ENCODE data around the gene EFL1. TPM values are rescaled to one million over a fixed set of nuclear protein-coding genes. Genes with fewer than 3 reads are reported as not detected.

EFL1 gene
- total and polyA plus RNA-seq, 2 experiments from 2014 or later = 15.4 to 46.4 TPM

GRCh38 chr15:82158811-82159210 lies 103.7 kb downstream of the EFL1 start:
- no peaks in the 10 kb centered on the region for H3F3A ChIP-seq (replicated peaks; ENCODE audit: low read depth)
- H4K20me1 ChIP-seq (replicated peaks; ENCODE audit: insufficient read depth) = no peaks in the 10 kb centered on the region
- no peaks in the 10 kb centered on the region; the same call in 2 of the 3 replicates for H3K9me3 Mint-ChIP-seq
- H3K36me3 ChIP-seq (ENCODE audit: insufficient read depth) = no peaks in the 10 kb centered on the region
- no peak overlapping the region for H2AFZ ChIP-seq
- no peak overlapping the region for H3K4me3 Mint-ChIP-seq
- TF ChIP-seq STAT1 (IDR thresholded peaks at IDR 0.05; ENCODE audit: unreplicated experiment) = no peak
- no peak for TF ChIP-seq ZNF114 (CRISPR knock-in tag; IDR thresholded peaks at IDR 0.05)
- TF ChIP-seq EZH2phosphoT487 (IDR thresholded peaks at IDR 0.05; ENCODE audit: unreplicated experiment) = no peak
- TF ChIP-seq JUNB (IDR thresholded peaks at IDR 0.05; ENCODE audit: unreplicated experiment) = no peak
- no peak for TF ChIP-seq ZNF331 (CRISPR knock-in tag; IDR thresholded peaks at IDR 0.05; ENCODE audit: low read depth)
- no peak for TF ChIP-seq CREB1 (CRISPR knock-in tag; IDR thresholded peaks at IDR 0.05; ENCODE audit: low read depth)
- TF ChIP-seq, protein P1, sequence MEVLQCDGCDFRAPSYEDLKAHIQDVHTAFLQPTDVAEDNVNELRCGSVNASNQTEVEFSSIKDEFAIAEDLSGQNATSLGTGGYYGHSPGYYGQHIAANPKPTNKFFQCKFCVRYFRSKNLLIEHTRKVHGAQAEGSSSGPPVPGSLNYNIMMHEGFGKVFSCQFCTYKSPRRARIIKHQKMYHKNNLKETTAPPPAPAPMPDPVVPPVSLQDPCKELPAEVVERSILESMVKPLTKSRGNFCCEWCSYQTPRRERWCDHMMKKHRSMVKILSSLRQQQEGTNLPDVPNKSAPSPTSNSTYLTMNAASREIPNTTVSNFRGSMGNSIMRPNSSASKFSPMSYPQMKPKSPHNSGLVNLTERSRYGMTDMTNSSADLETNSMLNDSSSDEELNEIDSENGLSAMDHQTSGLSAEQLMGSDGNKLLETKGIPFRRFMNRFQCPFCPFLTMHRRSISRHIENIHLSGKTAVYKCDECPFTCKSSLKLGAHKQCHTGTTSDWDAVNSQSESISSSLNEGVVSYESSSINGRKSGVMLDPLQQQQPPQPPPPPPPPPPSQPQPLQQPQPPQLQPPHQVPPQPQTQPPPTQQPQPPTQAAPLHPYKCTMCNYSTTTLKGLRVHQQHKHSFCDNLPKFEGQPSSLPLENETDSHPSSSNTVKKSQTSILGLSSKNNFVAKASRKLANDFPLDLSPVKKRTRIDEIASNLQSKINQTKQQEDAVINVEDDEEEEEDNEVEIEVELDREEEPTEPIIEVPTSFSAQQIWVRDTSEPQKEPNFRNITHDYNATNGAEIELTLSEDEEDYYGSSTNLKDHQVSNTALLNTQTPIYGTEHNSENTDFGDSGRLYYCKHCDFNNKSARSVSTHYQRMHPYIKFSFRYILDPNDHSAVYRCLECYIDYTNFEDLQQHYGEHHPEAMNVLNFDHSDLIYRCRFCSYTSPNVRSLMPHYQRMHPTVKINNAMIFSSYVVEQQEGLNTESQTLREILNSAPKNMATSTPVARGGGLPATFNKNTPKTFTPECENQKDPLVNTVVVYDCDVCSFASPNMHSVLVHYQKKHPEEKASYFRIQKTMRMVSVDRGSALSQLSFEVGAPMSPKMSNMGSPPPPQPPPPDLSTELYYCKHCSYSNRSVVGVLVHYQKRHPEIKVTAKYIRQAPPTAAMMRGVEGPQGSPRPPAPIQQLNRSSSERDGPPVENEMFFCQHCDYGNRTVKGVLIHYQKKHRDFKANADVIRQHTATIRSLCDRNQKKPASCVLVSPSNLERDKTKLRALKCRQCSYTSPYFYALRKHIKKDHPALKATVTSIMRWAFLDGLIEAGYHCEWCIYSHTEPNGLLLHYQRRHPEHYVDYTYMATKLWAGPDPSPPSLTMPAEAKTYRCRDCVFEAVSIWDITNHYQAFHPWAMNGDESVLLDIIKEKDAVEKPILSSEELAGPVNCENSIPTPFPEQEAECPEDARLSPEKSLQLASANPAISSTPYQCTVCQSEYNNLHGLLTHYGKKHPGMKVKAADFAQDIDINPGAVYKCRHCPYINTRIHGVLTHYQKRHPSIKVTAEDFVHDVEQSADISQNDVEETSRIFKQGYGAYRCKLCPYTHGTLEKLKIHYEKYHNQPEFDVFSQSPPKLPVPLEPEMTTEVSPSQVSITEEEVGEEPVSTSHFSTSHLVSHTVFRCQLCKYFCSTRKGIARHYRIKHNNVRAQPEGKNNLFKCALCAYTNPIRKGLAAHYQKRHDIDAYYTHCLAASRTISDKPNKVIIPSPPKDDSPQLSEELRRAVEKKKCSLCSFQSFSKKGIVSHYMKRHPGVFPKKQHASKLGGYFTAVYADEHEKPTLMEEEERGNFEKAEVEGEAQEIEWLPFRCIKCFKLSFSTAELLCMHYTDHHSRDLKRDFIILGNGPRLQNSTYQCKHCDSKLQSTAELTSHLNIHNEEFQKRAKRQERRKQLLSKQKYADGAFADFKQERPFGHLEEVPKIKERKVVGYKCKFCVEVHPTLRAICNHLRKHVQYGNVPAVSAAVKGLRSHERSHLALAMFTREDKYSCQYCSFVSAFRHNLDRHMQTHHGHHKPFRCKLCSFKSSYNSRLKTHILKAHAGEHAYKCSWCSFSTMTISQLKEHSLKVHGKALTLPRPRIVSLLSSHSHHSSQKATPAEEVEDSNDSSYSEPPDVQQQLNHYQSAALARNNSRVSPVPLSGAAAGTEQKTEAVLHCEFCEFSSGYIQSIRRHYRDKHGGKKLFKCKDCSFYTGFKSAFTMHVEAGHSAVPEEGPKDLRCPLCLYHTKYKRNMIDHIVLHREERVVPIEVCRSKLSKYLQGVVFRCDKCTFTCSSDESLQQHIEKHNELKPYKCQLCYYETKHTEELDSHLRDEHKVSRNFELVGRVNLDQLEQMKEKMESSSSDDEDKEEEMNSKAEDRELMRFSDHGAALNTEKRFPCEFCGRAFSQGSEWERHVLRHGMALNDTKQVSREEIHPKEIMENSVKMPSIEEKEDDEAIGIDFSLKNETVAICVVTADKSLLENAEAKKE (CRISPR knock-in tag; IDR thresholded peaks at IDR 0.05) = no peak
- no peak for TF ChIP-seq EZH2 (IDR thresholded peaks at IDR 0.05; ENCODE audit: low read depth, unreplicated experiment)
- no peak for TF ChIP-seq POLR2AphosphoS5 (IDR thresholded peaks at IDR 0.05; ENCODE audit: low read depth)
- TF ChIP-seq CTCF (conservative IDR thresholded peaks at IDR 0.05; ENCODE audit: low read depth in 2 of 2) = no peak
- TF ChIP-seq, protein P2, sequence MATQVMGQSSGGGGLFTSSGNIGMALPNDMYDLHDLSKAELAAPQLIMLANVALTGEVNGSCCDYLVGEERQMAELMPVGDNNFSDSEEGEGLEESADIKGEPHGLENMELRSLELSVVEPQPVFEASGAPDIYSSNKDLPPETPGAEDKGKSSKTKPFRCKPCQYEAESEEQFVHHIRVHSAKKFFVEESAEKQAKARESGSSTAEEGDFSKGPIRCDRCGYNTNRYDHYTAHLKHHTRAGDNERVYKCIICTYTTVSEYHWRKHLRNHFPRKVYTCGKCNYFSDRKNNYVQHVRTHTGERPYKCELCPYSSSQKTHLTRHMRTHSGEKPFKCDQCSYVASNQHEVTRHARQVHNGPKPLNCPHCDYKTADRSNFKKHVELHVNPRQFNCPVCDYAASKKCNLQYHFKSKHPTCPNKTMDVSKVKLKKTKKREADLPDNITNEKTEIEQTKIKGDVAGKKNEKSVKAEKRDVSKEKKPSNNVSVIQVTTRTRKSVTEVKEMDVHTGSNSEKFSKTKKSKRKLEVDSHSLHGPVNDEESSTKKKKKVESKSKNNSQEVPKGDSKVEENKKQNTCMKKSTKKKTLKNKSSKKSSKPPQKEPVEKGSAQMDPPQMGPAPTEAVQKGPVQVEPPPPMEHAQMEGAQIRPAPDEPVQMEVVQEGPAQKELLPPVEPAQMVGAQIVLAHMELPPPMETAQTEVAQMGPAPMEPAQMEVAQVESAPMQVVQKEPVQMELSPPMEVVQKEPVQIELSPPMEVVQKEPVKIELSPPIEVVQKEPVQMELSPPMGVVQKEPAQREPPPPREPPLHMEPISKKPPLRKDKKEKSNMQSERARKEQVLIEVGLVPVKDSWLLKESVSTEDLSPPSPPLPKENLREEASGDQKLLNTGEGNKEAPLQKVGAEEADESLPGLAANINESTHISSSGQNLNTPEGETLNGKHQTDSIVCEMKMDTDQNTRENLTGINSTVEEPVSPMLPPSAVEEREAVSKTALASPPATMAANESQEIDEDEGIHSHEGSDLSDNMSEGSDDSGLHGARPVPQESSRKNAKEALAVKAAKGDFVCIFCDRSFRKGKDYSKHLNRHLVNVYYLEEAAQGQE (IDR thresholded peaks at IDR 0.05; ENCODE audit: unreplicated experiment) = no peak
- TF ChIP-seq NANOG (IDR thresholded peaks at IDR 0.05; ENCODE audit: borderline replicate concordance) = no peak
- TF ChIP-seq, protein P3, sequence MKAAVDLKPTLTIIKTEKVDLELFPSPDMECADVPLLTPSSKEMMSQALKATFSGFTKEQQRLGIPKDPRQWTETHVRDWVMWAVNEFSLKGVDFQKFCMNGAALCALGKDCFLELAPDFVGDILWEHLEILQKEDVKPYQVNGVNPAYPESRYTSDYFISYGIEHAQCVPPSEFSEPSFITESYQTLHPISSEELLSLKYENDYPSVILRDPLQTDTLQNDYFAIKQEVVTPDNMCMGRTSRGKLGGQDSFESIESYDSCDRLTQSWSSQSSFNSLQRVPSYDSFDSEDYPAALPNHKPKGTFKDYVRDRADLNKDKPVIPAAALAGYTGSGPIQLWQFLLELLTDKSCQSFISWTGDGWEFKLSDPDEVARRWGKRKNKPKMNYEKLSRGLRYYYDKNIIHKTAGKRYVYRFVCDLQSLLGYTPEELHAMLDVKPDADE (IDR thresholded peaks at IDR 0.05) = no peak
- H3K27ac ChIP-seq (ENCODE audit: low read depth) = no peak overlapping the region
- no peak overlapping the region for H3K27ac Mint-ChIP-seq
- no peak overlapping the region for H3K4me2 ChIP-seq
- H3K79me2 ChIP-seq (replicated peaks; ENCODE audit: insufficient read depth) = no peaks in the 10 kb centered on the region
- ATAC-seq = no peak
- H3K36me3 Mint-ChIP-seq (ENCODE audit: low read depth) = peaks cover 13% of the 10 kb centered on the region
- no peaks in the 10 kb centered on the region for H3K9me2 ChIP-seq (ENCODE audit: insufficient read depth)
- no peaks in the 10 kb centered on the region for H3K4me1 Mint-ChIP-seq
- DNase-seq (ENCODE audit: low spot score) = no peak
- no peaks in the 10 kb centered on the region for H3K27me3 ChIP-seq (ENCODE audit: insufficient read depth)
- H3K27me3 Mint-ChIP-seq (ENCODE audit: insufficient read depth, low read depth, poor library complexity) = peaks cover 2% of the 10 kb centered on the region
- H3K4me1 ChIP-seq (ENCODE audit: insufficient read depth) = no peaks in the 10 kb centered on the region
- no peak overlapping the region for H3K4me3 ChIP-seq

Data from GM23338 (cell line).